Colonic mucosa (tissue), 4 donors: ENCODE measurements around the gene CCT5. TPM values are rescaled to one million over a fixed set of nuclear protein-coding genes. Genes with fewer than 3 reads are reported as not detected.
"Not testable (repeated sequence)": the region's sequence is repeated elsewhere in the genome, so short reads cannot be mapped to it uniquely, and the experiment has no call there.

Experiments
- DNase-seq: peaks from one replicate; pipeline ENCODE4 v3.0.0-alpha.2; 2020
- H3K27ac ChIP-seq: fragments of 200-600 bp; one replicate; pipeline ENCODE4 v1.8.0; 2021
- H3K27me3 ChIP-seq: fragments of 200-600 bp; one replicate; pipeline ENCODE4 v1.8.0; 2021
- H3K36me3 ChIP-seq: fragments of 200-600 bp; one replicate; pipeline ENCODE4 v1.8.0; 2021
- H3K4me1 ChIP-seq: fragments of 200-600 bp; one replicate; pipeline ENCODE4 v1.8.0; 2021; ENCODE audit warnings: mild to moderate bottlenecking
- H3K4me3 ChIP-seq: fragments of 200-600 bp; one replicate; pipeline ENCODE4 v1.8.0; 2021
- H3K9ac ChIP-seq, 2 donors: one replicate each; pipeline ENCODE4 v1.7.0; 2013; ENCODE audit warnings: control low read depth in 2 of 2, low read depth in 2 of 2, low read length in 2 of 2
- H3K9me3 ChIP-seq: fragments of 200-600 bp; one replicate; pipeline ENCODE4 v1.8.0; 2021
- intact Hi-C: fragments of 100-400 bp; cut with DNase I; formaldehyde crosslinking; loops from one replicate; pipeline ENCODE4 v1.14.1; 2022
- total RNA-seq, 2 donors: library from RNA; stranded (reverse); fragmentation: NEBNext Ultra II Directional in 1 of 2; extraction: Animal tissue kit (Norgen Biotek cat#: 25700) in 1 of 2; gene quantifications; one replicate each; pipeline ENCODE4 v1.2.1, GENCODE V29; 2021
- TF ChIP-seq, protein P1 (sequence below): fragments of 200-600 bp; IDR thresholded peaks from one replicate; pipeline ENCODE4 v1.8.0; 2022; ENCODE audit warnings: antibody characterized with exemption, mild to moderate bottlenecking
- donor health status: healthy.
- donor health status: DM: no; HTN: no; CAD: no.
- donor health status: DM: no; HTN: no; CAD: no.

The CCT5 gene
- total RNA-seq, 2 donors from 2014 or later: 156 to 341 TPM

DNA sequence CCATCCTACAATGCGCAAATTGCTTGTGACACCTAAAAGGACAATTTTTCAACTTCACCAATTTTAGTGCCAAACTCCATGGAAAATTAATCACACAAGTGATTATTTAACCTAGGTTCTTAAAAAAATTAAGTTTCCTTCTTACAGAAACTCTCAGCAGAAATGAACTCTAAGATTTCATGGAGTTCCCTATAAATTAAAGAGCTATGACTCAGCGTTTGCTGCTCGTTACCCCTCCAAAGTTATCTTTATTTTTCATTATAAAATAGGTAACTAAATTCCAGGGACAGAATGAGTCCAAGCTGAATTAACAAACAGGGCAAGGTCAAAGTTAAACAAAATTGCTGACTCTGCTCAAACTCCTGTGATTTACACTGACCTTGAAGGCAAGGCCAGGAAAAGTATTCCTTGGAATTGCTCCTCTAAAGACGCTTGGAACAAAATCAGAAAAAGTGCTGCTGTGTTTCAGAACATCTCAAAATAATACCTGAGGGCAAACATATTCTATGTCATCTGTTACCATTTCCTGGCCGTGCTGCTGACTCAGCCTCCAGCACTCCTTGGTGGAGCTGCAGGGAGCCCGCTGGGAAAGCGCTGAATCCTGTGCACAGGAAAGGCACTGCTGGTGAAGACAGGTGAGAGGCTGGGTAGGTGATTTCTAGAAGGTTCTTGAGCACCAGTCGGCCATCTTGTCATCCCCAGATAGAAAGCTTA is 60.1 kb downstream of the CCT5 start:
- Histone ChIP-seq H3K4me1 (no peaks in the 10 kb centered on the region), H3K4me3 (no peak overlapping the region), H3K36me3 (no peaks in the 10 kb centered on the region), H3K27me3 (no peaks in the 10 kb centered on the region), H3K9me3 (no peaks in the 10 kb centered on the region), H3K27ac (peak overlapping the region; percentile 8), H3K9ac (no peak overlapping the region)
- TF ChIP-seq, protein P1, sequence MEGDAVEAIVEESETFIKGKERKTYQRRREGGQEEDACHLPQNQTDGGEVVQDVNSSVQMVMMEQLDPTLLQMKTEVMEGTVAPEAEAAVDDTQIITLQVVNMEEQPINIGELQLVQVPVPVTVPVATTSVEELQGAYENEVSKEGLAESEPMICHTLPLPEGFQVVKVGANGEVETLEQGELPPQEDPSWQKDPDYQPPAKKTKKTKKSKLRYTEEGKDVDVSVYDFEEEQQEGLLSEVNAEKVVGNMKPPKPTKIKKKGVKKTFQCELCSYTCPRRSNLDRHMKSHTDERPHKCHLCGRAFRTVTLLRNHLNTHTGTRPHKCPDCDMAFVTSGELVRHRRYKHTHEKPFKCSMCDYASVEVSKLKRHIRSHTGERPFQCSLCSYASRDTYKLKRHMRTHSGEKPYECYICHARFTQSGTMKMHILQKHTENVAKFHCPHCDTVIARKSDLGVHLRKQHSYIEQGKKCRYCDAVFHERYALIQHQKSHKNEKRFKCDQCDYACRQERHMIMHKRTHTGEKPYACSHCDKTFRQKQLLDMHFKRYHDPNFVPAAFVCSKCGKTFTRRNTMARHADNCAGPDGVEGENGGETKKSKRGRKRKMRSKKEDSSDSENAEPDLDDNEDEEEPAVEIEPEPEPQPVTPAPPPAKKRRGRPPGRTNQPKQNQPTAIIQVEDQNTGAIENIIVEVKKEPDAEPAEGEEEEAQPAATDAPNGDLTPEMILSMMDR: no peak
- DNase-seq: peak; percentile 53
- intact Hi-C loops: no loop called here

DNA sequence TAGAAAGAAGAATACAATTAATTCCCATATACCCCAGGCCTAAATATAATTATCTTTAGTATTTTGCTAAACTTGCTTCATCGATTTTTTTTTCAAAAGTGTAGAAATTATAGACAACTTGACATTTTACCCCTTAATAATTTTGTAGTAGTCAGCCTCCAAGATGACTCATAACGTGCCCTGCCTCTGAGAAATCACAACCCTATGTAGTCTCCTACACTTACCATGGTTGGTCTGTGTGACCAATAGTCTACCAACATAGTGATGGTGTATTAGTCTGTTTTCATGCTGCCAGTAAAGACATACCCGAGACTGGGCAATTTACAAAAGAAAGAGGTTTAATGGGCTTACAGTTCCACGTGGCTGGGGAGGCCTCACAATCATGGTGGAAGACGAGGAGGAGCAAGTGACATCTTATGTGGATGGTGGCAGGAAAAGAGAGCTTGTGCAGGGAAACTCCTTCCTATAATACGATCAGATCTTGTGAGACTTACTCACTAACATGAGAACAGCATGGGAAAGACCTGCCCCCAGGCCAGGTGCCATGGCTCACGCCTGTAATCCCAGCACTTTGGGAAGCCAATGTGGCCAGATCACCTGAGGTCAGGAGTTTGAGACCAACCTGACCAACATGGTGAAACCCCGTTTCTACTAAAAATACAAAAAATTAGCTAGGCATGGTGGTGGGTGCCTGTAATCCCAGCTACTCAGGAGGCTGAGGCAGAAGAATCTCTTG is 60.9 kb downstream of the CCT5 start:
- H3K9ac ChIP-seq, H3K4me3 ChIP-seq, intact Hi-C loops, H3K36me3 ChIP-seq, H3K9me3 ChIP-seq, H3K4me1 ChIP-seq, H3K27me3 ChIP-seq, DNase-seq: not testable (repeated sequence)
- peak overlapping the region; percentile 8 for H3K27ac ChIP-seq

DNA sequence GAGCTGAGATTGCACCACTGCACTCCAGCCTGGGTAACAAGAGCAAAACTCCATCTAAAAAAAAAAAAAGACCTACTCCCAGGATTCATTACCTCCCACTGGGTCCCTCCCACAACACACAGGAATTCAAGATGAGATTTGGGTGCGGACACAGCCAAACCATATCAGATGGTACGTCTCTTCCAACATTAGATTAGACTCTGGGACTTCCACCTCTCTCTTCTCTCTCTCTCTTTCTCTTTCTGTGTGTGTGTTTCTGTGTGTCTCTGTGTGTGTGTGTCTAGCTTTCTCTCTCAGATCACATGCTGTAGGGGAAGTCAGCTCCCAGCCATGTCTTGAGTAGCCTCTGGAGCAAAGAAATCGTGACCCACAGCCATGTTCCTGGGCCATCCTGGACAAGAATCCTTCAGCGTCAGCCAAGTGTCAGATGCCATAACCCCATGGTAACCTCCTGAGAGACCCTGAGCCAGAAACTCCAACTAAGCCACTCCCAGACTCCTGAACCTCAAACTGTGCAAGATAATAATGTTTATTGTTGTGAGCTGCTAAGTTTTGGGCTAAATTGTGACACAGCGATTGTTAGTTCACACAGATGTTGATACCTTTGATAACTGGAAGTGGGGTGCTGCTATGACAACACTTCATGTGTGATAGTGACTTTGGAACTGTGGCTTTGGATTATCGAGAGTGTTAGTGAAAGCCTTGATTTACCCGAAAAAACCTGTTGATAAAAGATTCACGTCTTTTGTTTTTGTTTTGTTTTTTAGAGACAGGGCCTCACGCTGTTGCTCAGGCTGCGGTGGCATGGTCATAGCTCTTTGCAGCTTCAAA is 61.7 kb downstream of the CCT5 start:
- intact Hi-C loops: no loop called here
- no peak overlapping the region for H3K27ac ChIP-seq
- DNase-seq: no peak
- no peaks in the 10 kb centered on the region for H3K4me1 ChIP-seq
- H3K27me3 ChIP-seq: no peaks in the 10 kb centered on the region
- TF ChIP-seq, protein P1: no peak
- no peak overlapping the region for H3K9ac ChIP-seq
- H3K36me3 ChIP-seq: no peaks in the 10 kb centered on the region
- no peak overlapping the region for H3K4me3 ChIP-seq
- H3K9me3 ChIP-seq: no peaks in the 10 kb centered on the region

DNA sequence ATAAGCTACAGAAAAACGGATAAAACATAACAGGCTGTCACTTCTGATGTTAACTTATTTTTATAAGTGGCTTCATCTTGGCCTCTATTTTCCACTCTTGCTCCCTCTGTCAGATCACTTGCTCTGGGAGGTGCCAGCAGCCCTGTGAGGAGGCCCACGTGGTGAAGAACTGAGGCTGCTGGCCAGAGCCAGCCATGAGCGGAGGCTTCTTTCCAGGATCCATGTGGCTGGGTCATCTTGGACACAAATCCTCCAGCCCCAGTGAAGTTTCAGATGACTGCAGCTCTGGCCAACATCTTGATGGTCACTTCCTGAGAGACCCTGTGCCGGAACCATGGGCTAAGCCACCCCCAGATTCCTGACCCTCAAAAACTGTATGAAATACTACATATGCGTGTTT is 65.1 kb downstream of the CCT5 start:
- no peak overlapping the region for H3K9ac ChIP-seq
- H3K9me3 ChIP-seq: no peaks in the 10 kb centered on the region
- no peaks in the 10 kb centered on the region for H3K36me3 ChIP-seq
- TF ChIP-seq, protein P1: no peak
- no peak overlapping the region for H3K4me3 ChIP-seq
- H3K27ac ChIP-seq: no peak overlapping the region
- no peak for DNase-seq
- H3K27me3 ChIP-seq: no peaks in the 10 kb centered on the region
- intact Hi-C loops: no loop called here
- no peaks in the 10 kb centered on the region for H3K4me1 ChIP-seq

Other genes starting within 250 kb of the CCT5 start
- gene ATPSCKMT, start 392 bp upstream of the CCT5 start, total RNA-seq: 10 to 100 TPM; 11.9 to 28.4 TPM
- 100 to 1,000 TPM; 123 to 186 TPM for gene CMBL, start 57.6 kb downstream of the CCT5 start, total RNA-seq
- gene MARCHF6, start 103.4 kb downstream of the CCT5 start, total RNA-seq: 100 to 1,000 TPM; 108 to 155 TPM
- gene ROPN1L, start 191.6 kb downstream of the CCT5 start, total RNA-seq: not detected